CD14-positive monocyte (primary cell): ENCODE data around the gene SMCO3. TPM values are rescaled to one million over a fixed set of nuclear protein-coding genes. Genes with fewer than 3 reads are reported as not detected.

Source experiments
- DNase-seq, 3 donors: peaks; one replicate each; pipeline ENCODE4 v3.0.0-alpha.2; 2011 to 2022
- H2AFZ ChIP-seq: 2 replicates; pipeline ENCODE4 v1.6.0; 2012; ENCODE audit warnings: mild to moderate bottlenecking, low read depth, low read length, inconsistent platforms; ENCODE audit not compliant: insufficient read depth, poor library complexity, severe bottlenecking
- H3K27ac ChIP-seq, 2 donors: 1 replicate in 1 of 2; 2 replicates in 1 of 2; pipeline ENCODE4 v1.5.1; 2012 to 2013; ENCODE audit warnings: low read length in 2 of 2, control low read depth in 1 of 2, inconsistent platforms in 1 of 2, low read depth in 1 of 2, mild to moderate bottlenecking in 1 of 2
- H3K27me3 ChIP-seq, 2 donors: one replicate each; pipeline versions ENCODE4 v1.6.0 to v1.6.1; 2011 to 2013; ENCODE audit warnings: low read length in 2 of 2; ENCODE audit not compliant: control insufficient read depth in 2 of 2, insufficient read depth in 2 of 2
- H3K36me3 ChIP-seq, 2 donors: replicated peaks in 1 of 2; 1 replicate in 1 of 2; 2 replicates in 1 of 2; pipeline versions ENCODE4 v1.5.1 to v1.6.1; 2012 to 2013; ENCODE audit warnings: low read length in 2 of 2, control low read depth in 1 of 2, inconsistent platforms in 1 of 2, mild to moderate bottlenecking in 1 of 2; ENCODE audit not compliant: insufficient read depth in 2 of 2, control insufficient read depth in 1 of 2
- H3K4me1 ChIP-seq, 2 donors: 1 replicate in 1 of 2; 2 replicates in 1 of 2; pipeline versions ENCODE4 v1.5.1 to v1.6.1; 2012 to 2013; ENCODE audit warnings: low read length in 2 of 2, control low read depth in 1 of 2, inconsistent platforms in 1 of 2, mild to moderate bottlenecking in 1 of 2, moderate library complexity in 1 of 2; ENCODE audit not compliant: insufficient read depth in 2 of 2, control insufficient read depth in 1 of 2
- H3K4me2 ChIP-seq: replicated peaks from 2 replicates; pipeline ENCODE3; 2012; ENCODE audit warnings: low read length, moderate library complexity, mild to moderate bottlenecking; ENCODE audit not compliant: poor library complexity, severe bottlenecking; ENCODE audit errors: extremely low read depth
- H3K4me3 ChIP-seq, 3 experiments: fragments of 200-600 bp in 1 of 3; sonication (generic) in 1 of 3; replicated peaks in 1 of 3; 1 replicate in 2 of 3; 2 replicates in 1 of 3; pipeline ENCODE4 v1.5.1; 2011 to 2013; ENCODE audit warnings: low read length in 3 of 3, mild to moderate bottlenecking in 3 of 3, control low read depth in 2 of 3, low read depth in 2 of 3, inconsistent platforms in 1 of 3, moderate library complexity in 1 of 3
- H3K79me2 ChIP-seq: 2 replicates; pipeline ENCODE4 v1.6.0; 2012; ENCODE audit warnings: mild to moderate bottlenecking, control low read depth, inconsistent platforms, low read length, moderate library complexity; ENCODE audit not compliant: insufficient read depth
- H3K9ac ChIP-seq: 2 replicates; pipeline ENCODE4 v1.6.0; 2017; ENCODE audit warnings: low read length, mild to moderate bottlenecking; ENCODE audit not compliant: insufficient read depth, poor library complexity, severe bottlenecking
- H3K9me3 ChIP-seq, 2 donors: replicated peaks in 1 of 2; 1 replicate in 1 of 2; 2 replicates in 1 of 2; pipeline versions ENCODE4 v1.5.1 to v1.6.1; 2012 to 2013; ENCODE audit warnings: low read length in 2 of 2, control low read depth in 1 of 2; ENCODE audit not compliant: control insufficient read depth in 1 of 2, insufficient read depth in 1 of 2
- H4K20me1 ChIP-seq: 2 replicates; pipeline ENCODE4 v1.6.0; 2012; ENCODE audit warnings: mild to moderate bottlenecking, low read length, control low read depth, moderate library complexity; ENCODE audit not compliant: insufficient read depth
- H3K27ac Mint-ChIP-seq, 7 donors: one replicate each; pipeline ENCODE4 v1.8.0; 2020; ENCODE audit warnings: mild to moderate bottlenecking in 7 of 7, mixed read lengths in 7 of 7, moderate library complexity in 6 of 7, inconsistent platforms in 2 of 7
- H3K27me3 Mint-ChIP-seq, 3 donors: one replicate each; pipeline ENCODE4 v1.8.0; 2021 to 2022; ENCODE audit warnings: low read depth in 3 of 3, mild to moderate bottlenecking in 3 of 3, mixed read lengths in 3 of 3, moderate library complexity in 3 of 3, inconsistent platforms in 1 of 3
- H3K36me3 Mint-ChIP-seq, 2 donors: one replicate each; pipeline ENCODE4 v1.8.0; 2020; ENCODE audit warnings: mixed read lengths in 2 of 2, inconsistent platforms in 1 of 2, mild to moderate bottlenecking in 1 of 2
- H3K4me1 Mint-ChIP-seq: one replicate; pipeline ENCODE4 v1.8.0; 2020; ENCODE audit warnings: mild to moderate bottlenecking, mixed read lengths
- H3K4me3 Mint-ChIP-seq, 2 donors: one replicate each; pipeline ENCODE4 v1.8.0; 2020; ENCODE audit warnings: mild to moderate bottlenecking in 2 of 2, mixed read lengths in 2 of 2, moderate library complexity in 1 of 2
- H3K9me3 Mint-ChIP-seq, 7 donors: one replicate each; pipeline ENCODE4 v1.8.0; 2020 to 2022; ENCODE audit warnings: mixed read lengths in 7 of 7, mild to moderate bottlenecking in 6 of 7, moderate library complexity in 6 of 7, inconsistent platforms in 2 of 7
- WGBS: methylation state at CpG from one replicate; pipeline ENCODE4 v1.1.5; 2013; ENCODE audit warnings: missing lambda C conversion rate; ENCODE audit not compliant: insufficient coverage; 5-methylcytosine and 5-hydroxymethylcytosine counted together
- intact Hi-C, 2 donors: fragments of 100-400 bp; cut with micrococcal nuclease; formaldehyde crosslinking; loops; one replicate each; pipeline versions ENCODE4 v1.15.0 to v1.15.1; 2023
- polyA plus RNA-seq, 3 donors: library from polyadenylated mRNA; depleted of rRNA in 1 of 3; unstranded in 2 of 3; stranded (reverse) in 1 of 3; fragments of 300-500 nt in 2 of 3; fragments of >200 nt in 1 of 3; fragmentation: Illumina TruSeq in 2 of 3; gene quantifications; 1 replicate in 2 of 3; 2 replicates in 1 of 3; pipeline ENCODE4 v1.2.3, GENCODE V29; 2012 to 2021
- TF ChIP-seq, protein P1 (sequence below): fragments of 200-600 bp; IDR thresholded peaks from one replicate; pipeline ENCODE4 v1.8.0; 2022; ENCODE audit warnings: antibody characterized with exemption, mild to moderate bottlenecking

The SMCO3 gene
- polyA plus RNA-seq, 3 donors = 0.11 TPM; not detected in 2

DNA sequence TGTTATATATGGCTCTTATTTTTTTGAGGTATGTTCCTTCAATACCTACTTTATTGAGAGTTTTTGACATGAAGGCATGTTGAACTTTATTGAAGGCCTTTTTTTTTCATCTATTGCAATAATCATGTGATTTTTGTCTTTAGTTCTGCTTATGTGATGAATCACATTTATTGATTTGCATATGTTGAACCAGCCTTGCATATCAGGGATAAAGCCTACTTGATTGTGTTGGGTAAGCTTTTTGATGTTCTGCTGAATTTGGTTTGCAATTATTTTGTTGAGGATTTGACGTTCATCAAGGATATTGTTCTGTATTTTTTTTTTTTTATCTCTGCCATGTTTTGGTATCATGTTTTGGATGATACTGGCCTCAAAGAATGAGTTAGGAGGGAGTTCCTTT, 44.5 kb upstream of the SMCO3 start:
- Histone ChIP-seq H3K79me2 (no peaks in the 10 kb centered on the region), H3K27ac (no peak overlapping the region), H3K36me3 (no peaks in the 10 kb centered on the region), H2AFZ (no peak overlapping the region), H3K9me3 (peaks cover 5 to 7% of the 10 kb centered on the region in 2 donors), H3K27me3 (no peaks in the 10 kb centered on the region), H3K4me3 (no peak overlapping the region), H4K20me1 (no peaks in the 10 kb centered on the region), H3K9ac (no peak overlapping the region), H3K4me2 (no peak overlapping the region), H3K4me1 (no peaks in the 10 kb centered on the region)
- H3K27ac Mint-ChIP-seq = no peak overlapping the region
- intact Hi-C loops = no loop called here
- H3K36me3 Mint-ChIP-seq = no peaks in the 10 kb centered on the region
- DNase-seq = no peak
- H3K4me1 Mint-ChIP-seq = no peaks in the 10 kb centered on the region
- 100% methylated on average over 1 of the region's 1 CpG for WGBS
- no peak overlapping the region for H3K4me3 Mint-ChIP-seq
- TF ChIP-seq, protein P1, sequence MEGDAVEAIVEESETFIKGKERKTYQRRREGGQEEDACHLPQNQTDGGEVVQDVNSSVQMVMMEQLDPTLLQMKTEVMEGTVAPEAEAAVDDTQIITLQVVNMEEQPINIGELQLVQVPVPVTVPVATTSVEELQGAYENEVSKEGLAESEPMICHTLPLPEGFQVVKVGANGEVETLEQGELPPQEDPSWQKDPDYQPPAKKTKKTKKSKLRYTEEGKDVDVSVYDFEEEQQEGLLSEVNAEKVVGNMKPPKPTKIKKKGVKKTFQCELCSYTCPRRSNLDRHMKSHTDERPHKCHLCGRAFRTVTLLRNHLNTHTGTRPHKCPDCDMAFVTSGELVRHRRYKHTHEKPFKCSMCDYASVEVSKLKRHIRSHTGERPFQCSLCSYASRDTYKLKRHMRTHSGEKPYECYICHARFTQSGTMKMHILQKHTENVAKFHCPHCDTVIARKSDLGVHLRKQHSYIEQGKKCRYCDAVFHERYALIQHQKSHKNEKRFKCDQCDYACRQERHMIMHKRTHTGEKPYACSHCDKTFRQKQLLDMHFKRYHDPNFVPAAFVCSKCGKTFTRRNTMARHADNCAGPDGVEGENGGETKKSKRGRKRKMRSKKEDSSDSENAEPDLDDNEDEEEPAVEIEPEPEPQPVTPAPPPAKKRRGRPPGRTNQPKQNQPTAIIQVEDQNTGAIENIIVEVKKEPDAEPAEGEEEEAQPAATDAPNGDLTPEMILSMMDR = no peak
- H3K27me3 Mint-ChIP-seq = no peaks in the 10 kb centered on the region
- peaks cover 13 to 33% (median 26%) of the 10 kb centered on the region in 7 donors for H3K9me3 Mint-ChIP-seq

- Histone ChIP-seq H3K4me3 (no peak overlapping the region), H3K9ac (no peak overlapping the region), H3K79me2 (no peaks in the 10 kb centered on the region), H3K27me3 (no peaks in the 10 kb centered on the region), H4K20me1 (no peaks in the 10 kb centered on the region), H3K9me3 (no peaks in the 10 kb centered on the region), H3K4me2 (no peak overlapping the region), H2AFZ (no peak overlapping the region), H3K27ac (no peak overlapping the region), H3K4me1 (no peaks in the 10 kb centered on the region), H3K36me3 (no peaks in the 10 kb centered on the region)
- intact Hi-C loops = no loop called here
- Mint-ChIP-seq H3K4me3 (no peak overlapping the region), H3K27ac (no peak overlapping the region), H3K9me3 (peaks cover 1 to 13% (median 10%) of the 10 kb centered on the region in 7 donors), H3K36me3 (no peaks in the 10 kb centered on the region), H3K4me1 (no peaks in the 10 kb centered on the region), H3K27me3 (peaks cover 0 to 2% (median 2%) of the 10 kb centered on the region in 3 donors)
- TF ChIP-seq, protein P1 = no peak
- 80% methylated on average over 2 of the region's 6 CpGs for WGBS
- DNase-seq = no peak
These were observed 40.7 kb upstream of the SMCO3 start for GRCh38 chr12:14854586-14855183.
